Measurements from ENCODE around the gene NECTIN1. TPM values are rescaled to one million over a fixed set of nuclear protein-coding genes. Genes with fewer than 3 reads are reported as not detected.
A peak's percentile ranks its signal among the peaks of the same experiment; 100 is the strongest.

NECTIN1 gene
- total RNA-seq, 2 experiments from 2014 or later, result 5.8 to 14.3 TPM

DNA sequence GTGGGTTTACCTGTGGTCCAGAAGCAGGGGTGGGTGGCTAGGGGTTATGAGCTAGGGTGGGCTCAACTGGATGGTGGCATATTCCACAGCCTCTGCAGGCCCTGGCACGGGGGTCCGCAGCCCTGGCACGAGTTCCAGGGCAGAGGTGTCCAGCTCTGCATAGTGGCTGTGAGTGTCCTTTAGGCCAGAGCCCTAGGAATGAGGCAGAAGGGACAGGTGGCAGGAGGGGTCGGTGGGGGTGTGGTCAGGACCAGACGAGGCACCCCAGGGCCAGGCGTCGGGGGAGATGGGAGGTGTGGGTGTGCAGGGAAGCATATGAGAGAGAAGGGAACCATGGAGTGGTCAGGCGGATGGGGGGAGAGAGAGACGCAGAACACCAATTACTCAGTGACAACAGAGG, 99.9 kb downstream of the NECTIN1 start:
- ChIA-PET CTCF (ENCODE audit: unreplicated experiment) (no interaction called here), POLR2A (no interaction called here)
- no peaks in the 10 kb centered on the region for H3K9me2 ChIP-seq (ENCODE audit: insufficient read depth, low read length)
- H3K79me2 ChIP-seq (ENCODE audit: insufficient read depth, low read depth, low read length), result no peaks in the 10 kb centered on the region
- no peak overlapping the region for H3K27ac ChIP-seq (ENCODE audit: low read depth, low read length, poor library complexity, severe bottlenecking)
- no peak for DNase-seq (ENCODE audit: low spot score)
- TF ChIP-seq, protein P1, sequence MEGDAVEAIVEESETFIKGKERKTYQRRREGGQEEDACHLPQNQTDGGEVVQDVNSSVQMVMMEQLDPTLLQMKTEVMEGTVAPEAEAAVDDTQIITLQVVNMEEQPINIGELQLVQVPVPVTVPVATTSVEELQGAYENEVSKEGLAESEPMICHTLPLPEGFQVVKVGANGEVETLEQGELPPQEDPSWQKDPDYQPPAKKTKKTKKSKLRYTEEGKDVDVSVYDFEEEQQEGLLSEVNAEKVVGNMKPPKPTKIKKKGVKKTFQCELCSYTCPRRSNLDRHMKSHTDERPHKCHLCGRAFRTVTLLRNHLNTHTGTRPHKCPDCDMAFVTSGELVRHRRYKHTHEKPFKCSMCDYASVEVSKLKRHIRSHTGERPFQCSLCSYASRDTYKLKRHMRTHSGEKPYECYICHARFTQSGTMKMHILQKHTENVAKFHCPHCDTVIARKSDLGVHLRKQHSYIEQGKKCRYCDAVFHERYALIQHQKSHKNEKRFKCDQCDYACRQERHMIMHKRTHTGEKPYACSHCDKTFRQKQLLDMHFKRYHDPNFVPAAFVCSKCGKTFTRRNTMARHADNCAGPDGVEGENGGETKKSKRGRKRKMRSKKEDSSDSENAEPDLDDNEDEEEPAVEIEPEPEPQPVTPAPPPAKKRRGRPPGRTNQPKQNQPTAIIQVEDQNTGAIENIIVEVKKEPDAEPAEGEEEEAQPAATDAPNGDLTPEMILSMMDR (conservative IDR thresholded peaks at IDR 0.05; ENCODE audit: low read length), result no peak
- TF ChIP-seq EZH2phosphoT487 (IDR thresholded peaks at IDR 0.05; ENCODE audit: borderline replicate concordance, low read depth, low read length), result no peak
- no peak overlapping the region for H2AFZ ChIP-seq (ENCODE audit: low read length)
- intact Hi-C loops (cut with micrococcal nuclease; ENCODE audit: unreplicated experiment), result no loop called here
- H3K36me3 ChIP-seq (ENCODE audit: insufficient read depth, low read length), result no peaks in the 10 kb centered on the region
- H3K4me3 ChIP-seq (ENCODE audit: low read depth, low read length, poor library complexity, severe bottlenecking), result no peak overlapping the region
- no peak overlapping the region for H3K4me2 ChIP-seq (ENCODE audit: low read length)
- BruUV-seq (replicated peaks), result no TSS peak
- peaks cover 10% of the 10 kb centered on the region for H3K4me1 ChIP-seq (ENCODE audit: insufficient read depth, low read length, poor library complexity, severe bottlenecking)
- H4K20me1 ChIP-seq (ENCODE audit: insufficient read depth, low read length), result no peaks in the 10 kb centered on the region
- H3K9me3 ChIP-seq (ENCODE audit: low read length), result no peaks in the 10 kb centered on the region

DNA sequence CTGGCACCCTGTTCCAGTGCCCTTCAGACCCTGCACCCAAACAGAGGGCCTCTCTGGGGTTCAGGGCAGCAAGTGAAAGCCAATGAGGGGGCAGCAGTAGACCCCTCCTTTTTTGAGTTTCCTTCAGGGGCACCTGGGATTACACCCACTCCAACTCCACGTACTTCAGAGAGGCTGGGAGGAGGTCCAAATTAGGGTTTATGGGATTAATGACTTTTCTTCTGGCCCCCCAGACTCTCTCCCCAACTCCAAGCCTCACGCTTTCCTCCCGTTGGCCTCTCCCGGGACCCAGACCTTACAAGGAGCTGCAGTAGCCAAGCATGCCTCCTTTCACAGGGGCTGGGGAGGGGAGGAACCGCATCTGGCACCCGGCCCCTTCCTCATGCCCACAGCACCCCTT, 101.7 kb downstream of the NECTIN1 start:
- intact Hi-C loops (cut with micrococcal nuclease; ENCODE audit: unreplicated experiment), result no loop called here
- no peak overlapping the region for H3K27ac ChIP-seq (ENCODE audit: low read depth, low read length, poor library complexity, severe bottlenecking)
- POLR2A ChIA-PET, result no interaction called here
- CTCF ChIA-PET (ENCODE audit: unreplicated experiment), result no interaction called here
- H3K4me3 ChIP-seq (ENCODE audit: low read depth, low read length, poor library complexity, severe bottlenecking), result no peak overlapping the region
- H2AFZ ChIP-seq (ENCODE audit: low read length), result no peak overlapping the region
- H3K79me2 ChIP-seq (ENCODE audit: insufficient read depth, low read depth, low read length), result no peaks in the 10 kb centered on the region
- no peak for DNase-seq (ENCODE audit: low spot score)
- no peaks in the 10 kb centered on the region for H3K9me3 ChIP-seq (ENCODE audit: low read length)
- H3K4me2 ChIP-seq (ENCODE audit: low read length), result peak overlapping the region; percentile 26; the same call in 1 of the 2 replicates
- no peaks in the 10 kb centered on the region for H4K20me1 ChIP-seq (ENCODE audit: insufficient read depth, low read length)
- no TSS peak for BruUV-seq (replicated peaks)
- no peaks in the 10 kb centered on the region for H3K9me2 ChIP-seq (ENCODE audit: insufficient read depth, low read length)
- TF ChIP-seq EZH2phosphoT487 (IDR thresholded peaks at IDR 0.05; ENCODE audit: borderline replicate concordance, low read depth, low read length), result no peak
- TF ChIP-seq, protein P1 (conservative IDR thresholded peaks at IDR 0.05; ENCODE audit: low read length), result no peak
- H3K4me1 ChIP-seq (ENCODE audit: insufficient read depth, low read length, poor library complexity, severe bottlenecking), result peaks cover 10% of the 10 kb centered on the region
- no peaks in the 10 kb centered on the region for H3K36me3 ChIP-seq (ENCODE audit: insufficient read depth, low read length)

DNA sequence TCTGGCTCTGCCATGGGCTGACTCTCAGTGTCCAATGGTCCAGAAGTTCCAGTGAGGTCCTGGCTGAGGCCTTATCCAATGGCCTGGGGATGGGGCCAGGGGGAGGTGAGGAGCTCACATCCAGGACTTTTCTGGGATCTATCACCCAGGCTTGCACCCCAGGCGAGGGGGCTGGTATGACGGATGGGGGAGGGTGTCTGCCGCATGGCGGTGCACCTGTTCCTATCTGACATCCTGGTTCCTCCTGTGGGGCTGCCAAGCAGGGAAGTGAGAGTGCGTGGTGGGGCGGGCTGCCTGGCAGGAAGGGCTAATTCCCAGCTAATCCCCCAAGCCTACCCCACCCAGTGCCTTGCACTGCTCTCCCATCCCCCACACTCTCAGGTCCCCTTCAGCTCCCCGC, 102.1 kb downstream of the NECTIN1 start:
- H3K4me1 ChIP-seq (ENCODE audit: insufficient read depth, low read length, poor library complexity, severe bottlenecking), result peaks cover 10% of the 10 kb centered on the region
- intact Hi-C loops (cut with micrococcal nuclease; ENCODE audit: unreplicated experiment), result no loop called here
- H4K20me1 ChIP-seq (ENCODE audit: insufficient read depth, low read length), result no peaks in the 10 kb centered on the region
- ChIA-PET POLR2A (no interaction called here), CTCF (ENCODE audit: unreplicated experiment) (no interaction called here)
- no peak overlapping the region for H3K27ac ChIP-seq (ENCODE audit: low read depth, low read length, poor library complexity, severe bottlenecking)
- TF ChIP-seq, protein P1 (conservative IDR thresholded peaks at IDR 0.05; ENCODE audit: low read length), result no peak
- no peak for TF ChIP-seq EZH2phosphoT487 (IDR thresholded peaks at IDR 0.05; ENCODE audit: borderline replicate concordance, low read depth, low read length)
- H3K9me2 ChIP-seq (ENCODE audit: insufficient read depth, low read length), result no peaks in the 10 kb centered on the region
- H3K36me3 ChIP-seq (ENCODE audit: insufficient read depth, low read length), result no peaks in the 10 kb centered on the region
- no TSS peak for BruUV-seq (replicated peaks)
- H2AFZ ChIP-seq (ENCODE audit: low read length), result no peak overlapping the region
- peak; percentile 14 for DNase-seq (ENCODE audit: low spot score)
- H3K4me3 ChIP-seq (ENCODE audit: low read depth, low read length, poor library complexity, severe bottlenecking), result no peak overlapping the region
- H3K4me2 ChIP-seq (ENCODE audit: low read length), result peak overlapping the region; percentile 26; the same call in 1 of the 2 replicates
- no peaks in the 10 kb centered on the region for H3K9me3 ChIP-seq (ENCODE audit: low read length)
- no peaks in the 10 kb centered on the region for H3K79me2 ChIP-seq (ENCODE audit: insufficient read depth, low read depth, low read length)

Measured in OCI-LY7 (cell line).